Naive thymus-derived CD4-positive, alpha-beta T cell (primary cell): ENCODE data around the gene MPZL2. TPM values are rescaled to one million over a fixed set of nuclear protein-coding genes. Genes with fewer than 3 reads are reported as not detected.
"Not testable (repeated sequence)": the region's sequence is repeated elsewhere in the genome, so short reads cannot be mapped to it uniquely, and the experiment has no call there.

Experiments
- ATAC-seq: fragments of 150-1000 bp; cut with Tn5 transposase; 2 replicates; pipeline ENCODE4 v1.10.0; 2021; ENCODE audit warnings: mild to moderate bottlenecking, moderate library complexity
- CTCF ChIA-PET: fragments of 350-600 bp; sonication (Branson Sonifier 250); formaldehyde crosslinking; loops from one replicate; lab custom pipeline; 2021; ENCODE audit warnings: antibody characterized with exemption; lab: Charles Lee
- POLR2A ChIA-PET: fragments of 350-600 bp; sonication (Branson Sonifier 250); formaldehyde crosslinking; loops from one replicate; lab custom pipeline; 2021; ENCODE audit warnings: antibody characterized with exemption, inconsistent platforms; lab: Charles Lee
- DNase-seq, 9 donors: peaks; one replicate each; pipeline versions ENCODE4 v3.0.0 to v3.0.0-alpha.2; 2020 to 2022; ENCODE audit warnings: mixed read lengths in 1 of 9
- H3K27ac ChIP-seq: one replicate; pipeline ENCODE4 v1.7.0; 2013; ENCODE audit warnings: mild to moderate bottlenecking, low read depth, low read length, moderate library complexity
- H3K27me3 ChIP-seq, 2 donors: one replicate each; pipeline ENCODE4 v1.7.0; 2013; ENCODE audit warnings: low read length in 2 of 2, mild to moderate bottlenecking in 2 of 2, moderate library complexity in 2 of 2; ENCODE audit not compliant: control insufficient read depth in 2 of 2, insufficient read depth in 2 of 2
- H3K36me3 ChIP-seq, 3 experiments: 1 replicate in 2 of 3; 2 replicates in 1 of 3; pipeline ENCODE4 v1.7.0; 2013; ENCODE audit warnings: low read length in 3 of 3, mild to moderate bottlenecking in 3 of 3, moderate library complexity in 1 of 3; ENCODE audit not compliant: insufficient read depth in 3 of 3, control insufficient read depth in 2 of 3
- H3K4me1 ChIP-seq, 2 donors: one replicate each; pipeline ENCODE4 v1.7.0; 2013; ENCODE audit warnings: low read length in 2 of 2, mild to moderate bottlenecking in 2 of 2, moderate library complexity in 1 of 2; ENCODE audit not compliant: control insufficient read depth in 2 of 2, insufficient read depth in 2 of 2
- H3K4me3 ChIP-seq: 2 replicates; pipeline ENCODE4 v1.7.0; 2013; ENCODE audit warnings: mild to moderate bottlenecking, low read length
- H3K9me3 ChIP-seq, 3 experiments: 1 replicate in 2 of 3; 2 replicates in 1 of 3; pipeline ENCODE4 v1.7.0; 2013; ENCODE audit warnings: low read length in 3 of 3; ENCODE audit not compliant: control insufficient read depth in 2 of 3
- H3K27ac Mint-ChIP-seq, 9 donors: one replicate each; pipeline ENCODE4 v1.8.0; 2020 to 2022; ENCODE audit warnings: mixed read lengths in 9 of 9, mild to moderate bottlenecking in 8 of 9, moderate library complexity in 5 of 9, inconsistent platforms in 2 of 9
- H3K27me3 Mint-ChIP-seq, 5 donors: one replicate each; pipeline ENCODE4 v1.8.0; 2021 to 2022; ENCODE audit warnings: mixed read lengths in 5 of 5, mild to moderate bottlenecking in 1 of 5
- H3K36me3 Mint-ChIP-seq, 5 donors: one replicate each; pipeline ENCODE4 v1.8.0; 2020 to 2022; ENCODE audit warnings: mixed read lengths in 5 of 5, mild to moderate bottlenecking in 3 of 5, inconsistent platforms in 1 of 5
- H3K4me1 Mint-ChIP-seq, 7 donors: one replicate each; pipeline ENCODE4 v1.8.0; 2020 to 2022; ENCODE audit warnings: mixed read lengths in 7 of 7, mild to moderate bottlenecking in 3 of 7, inconsistent platforms in 1 of 7
- H3K4me3 Mint-ChIP-seq, 10 donors: one replicate each; pipeline ENCODE4 v1.8.0; 2020 to 2022; ENCODE audit warnings: mild to moderate bottlenecking in 10 of 10, mixed read lengths in 10 of 10, moderate library complexity in 6 of 10, inconsistent platforms in 2 of 10
- H3K9me3 Mint-ChIP-seq, 11 donors: one replicate each; pipeline ENCODE4 v1.8.0; 2020 to 2022; ENCODE audit warnings: mixed read lengths in 11 of 11, mild to moderate bottlenecking in 4 of 11, inconsistent platforms in 1 of 11, moderate library complexity in 1 of 11
- intact Hi-C, 2 donors: fragments of 100-400 bp; cut with micrococcal nuclease; formaldehyde crosslinking; loops; one replicate each; pipeline ENCODE4 v1.15.1; 2023
- polyA plus RNA-seq, 2 donors: library from polyadenylated mRNA; unstranded; fragments of 300-500 nt; fragmentation: Illumina TruSeq; gene quantifications; one replicate each; pipeline ENCODE4 v1.2.3, GENCODE V29; 2021
- total RNA-seq, 6 experiments: library from RNA in 5 of 6; stranded (reverse) in 5 of 6; gene quantifications; 1 replicate in 5 of 6; 2 replicates in 1 of 6; pipeline ENCODE4 v1.2.3 and lab custom pipeline; 2021 to 2026

Gene MPZL2
- total and polyA plus RNA-seq, 7 experiments from 2014 or later: 0.69 to 5.9 (median 1.5) TPM

GRCh38 chr11:118310271-118310670 is 46.2 kb upstream of the MPZL2 start:
- no peak for DNase-seq
- Mint-ChIP-seq H3K27ac (peak overlapping the region; percentile 26 to 100 (median 90)), H3K36me3 (peaks cover 24 to 76% (median 67%) of the 10 kb centered on the region in 5 donors), H3K9me3 (peaks cover 0 to 3% (median 0%) of the 10 kb centered on the region in 11 donors), H3K4me3 (peak overlapping the region in 9 of 10 donors; percentile 6 to 95 (median 55)), H3K27me3 (no peaks in the 10 kb centered on the region), H3K4me1 (peaks cover 57 to 91% (median 82%) of the 10 kb centered on the region in 7 donors)
- ATAC-seq: no peak
- ChIA-PET CTCF (interaction anchor here (0.6 to 2.9 kb wide), 3 partner anchors 12 to 17 kb away, joined by 4 to 22 read pairs (median 9); no protein-coding TSS in a partner anchor), POLR2A (interaction anchor here (0.6 to 5.0 kb wide), 3 partner anchors 10 to 68 kb away, joined by 3 to 31 read pairs (median 8); no protein-coding TSS in a partner anchor)
- no peaks in the 10 kb centered on the region for H3K27me3 ChIP-seq
- H3K36me3 ChIP-seq: peaks cover 37 to 56% (median 42%) of the 10 kb centered on the region in 3 experiments
- intact Hi-C loops: no loop called here
- no peak overlapping the region for H3K4me3 ChIP-seq
- peak overlapping the region; percentile 46 for H3K27ac ChIP-seq
- no peaks in the 10 kb centered on the region for H3K9me3 ChIP-seq
- peaks cover 48 to 76% of the 10 kb centered on the region in 2 donors for H3K4me1 ChIP-seq

DNA sequence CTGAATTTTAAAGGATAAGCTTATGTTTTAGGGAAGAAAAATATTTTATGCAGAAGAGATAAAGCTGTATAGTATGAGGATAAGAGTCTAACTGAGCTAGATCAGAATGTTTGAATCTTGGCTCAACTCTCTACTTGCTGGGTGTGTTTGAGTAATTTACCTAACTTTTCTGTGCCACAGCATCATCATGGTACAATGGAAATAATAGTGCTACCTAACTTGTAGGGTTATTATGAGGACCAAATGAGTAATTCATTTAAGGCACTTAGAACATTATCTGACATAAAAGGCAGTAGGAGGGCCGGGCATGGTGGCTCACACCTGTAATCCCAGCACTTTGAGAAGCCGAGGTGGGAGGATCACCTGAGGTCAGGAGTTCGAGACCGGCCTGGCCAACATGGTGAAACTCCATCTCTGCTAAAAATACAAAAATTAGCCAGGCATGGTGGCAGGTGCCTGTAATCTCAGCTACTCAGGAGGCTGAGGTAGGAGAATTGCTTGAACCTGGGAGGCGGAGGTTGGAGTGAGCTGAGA is 45.0 kb upstream of the MPZL2 start:
- H3K4me1 Mint-ChIP-seq: peaks cover 52 to 91% (median 78%) of the 10 kb centered on the region in 7 donors
- ATAC-seq, H3K27me3 ChIP-seq, H3K27me3 Mint-ChIP-seq, intact Hi-C loops, H3K9me3 ChIP-seq, H3K9me3 Mint-ChIP-seq: not testable (repeated sequence)
- Histone ChIP-seq H3K4me1 (peaks cover 50 to 70% of the 10 kb centered on the region in 2 donors), H3K36me3 (peaks cover 33 to 45% (median 37%) of the 10 kb centered on the region in 3 experiments), H3K27ac (peak overlapping the region; percentile 92), H3K4me3 (peak overlapping the region; percentile 59)
- H3K36me3 Mint-ChIP-seq: peaks cover 25 to 73% (median 65%) of the 10 kb centered on the region in 5 donors
- H3K27ac Mint-ChIP-seq: peak overlapping the region; percentile 56 to 100 (median 99)
- ChIA-PET POLR2A (interaction anchor here (0.6 to 5.0 kb wide), 8 partner anchors 9 to 263 kb away, joined by 3 to 31 read pairs (median 3); partner anchors contain the start of genes ARCN1 and JAML), CTCF (interaction anchor here (0.7 to 2.9 kb wide), 10 partner anchors 11 to 754 kb away, joined by 3 to 22 read pairs (median 3); partner anchors contain the start of genes CD3D and CD3G)
- H3K4me3 Mint-ChIP-seq: peak overlapping the region; percentile 83 to 100 (median 99)
- peak in 1 of 9 donors; percentile 36 for DNase-seq

DNA sequence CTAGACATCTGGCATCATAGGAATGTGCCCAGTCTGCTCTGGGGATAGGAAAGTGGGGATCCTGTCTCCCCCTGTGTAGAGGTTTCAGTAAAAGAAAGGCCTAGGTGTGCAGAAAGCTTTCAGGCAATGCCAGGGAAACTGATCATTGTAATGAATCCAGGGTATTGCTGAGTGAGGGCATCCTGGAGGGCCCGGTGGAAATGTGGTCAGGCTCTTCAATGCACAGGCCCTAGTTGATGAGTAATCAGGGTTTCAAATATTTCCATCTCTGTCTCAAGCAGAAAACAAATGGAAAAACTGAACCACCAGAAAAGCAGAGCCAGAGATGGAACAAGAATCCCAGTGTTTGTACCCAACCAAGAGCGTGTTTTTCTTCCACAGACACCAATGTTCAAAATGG is 42.5 kb upstream of the MPZL2 start:
- Histone ChIP-seq H3K27ac (peak overlapping the region; percentile 92), H3K4me3 (peak overlapping the region; percentile 59), H3K27me3 (no peaks in the 10 kb centered on the region), H3K4me1 (peaks cover 49 to 70% of the 10 kb centered on the region in 2 donors), H3K9me3 (no peaks in the 10 kb centered on the region), H3K36me3 (peaks cover 8 to 22% (median 15%) of the 10 kb centered on the region in 3 experiments)
- DNase-seq: peak in 2 of 9 donors; percentile 53 to 68
- intact Hi-C loops: no loop called here
- peaks cover 58 to 93% (median 79%) of the 10 kb centered on the region in 7 donors for H3K4me1 Mint-ChIP-seq
- peak overlapping the region; percentile 83 to 100 (median 99) for H3K4me3 Mint-ChIP-seq
- no peaks in the 10 kb centered on the region for H3K27me3 Mint-ChIP-seq
- CTCF ChIA-PET: interaction anchor here (0.9 to 8.6 kb wide), 6 partner anchors 13 to 108 kb away, joined by 3 to 90 read pairs (median 6); partner anchors contain the start of genes CD3D and CD3G
- H3K36me3 Mint-ChIP-seq: peaks cover 10 to 59% (median 44%) of the 10 kb centered on the region in 5 donors
- H3K9me3 Mint-ChIP-seq: peaks cover 0 to 3% (median 0%) of the 10 kb centered on the region in 11 donors
- POLR2A ChIA-PET: interaction anchor here (0.6 to 4.4 kb wide), 7 partner anchors 11 to 353 kb away, joined by 3 to 36 read pairs (median 9); partner anchors contain the start of genes JAML and UBE4A
- ATAC-seq: no peak
- peak overlapping the region; percentile 86 to 100 (median 99) for H3K27ac Mint-ChIP-seq

- H3K4me1 Mint-ChIP-seq: peaks cover 54 to 93% (median 79%) of the 10 kb centered on the region in 7 donors
- ChIA-PET CTCF (interaction anchor here (0.9 to 8.6 kb wide), 10 partner anchors 10 to 107 kb away, joined by 3 to 90 read pairs (median 6); partner anchors contain the start of genes CD3D, CD3G, JAML and UBE4A), POLR2A (interaction anchor here (0.7 to 4.4 kb wide), 14 partner anchors 10 to 692 kb away, joined by 3 to 36 read pairs (median 4); partner anchors contain the start of genes CENATAC, JAML, KMT2A and UBE4A)
- no peaks in the 10 kb centered on the region for H3K27me3 Mint-ChIP-seq
- peak overlapping the region; percentile 88 for H3K4me3 ChIP-seq
- H3K36me3 ChIP-seq: peaks cover 8 to 13% (median 8%) of the 10 kb centered on the region in 3 experiments
- H3K4me1 ChIP-seq: peaks cover 41 to 68% of the 10 kb centered on the region in 2 donors
- ATAC-seq (peak; percentile 72), DNase-seq (peak in 7 of 9 donors; percentile 55 to 82 (median 77))
- peak overlapping the region; percentile 95 to 100 (median 99) for H3K4me3 Mint-ChIP-seq
- peak overlapping the region; percentile 97 to 100 (median 100) for H3K27ac Mint-ChIP-seq
- H3K27ac ChIP-seq: peak overlapping the region; percentile 92
- intact Hi-C loops: loop anchor here (1.0 to 2.0 kb wide), 8 partner anchors 33 to 225 kb away; partner anchors contain the start of genes KMT2A (in 2 of the 2), CD3D (in 1 of the 2), CD3G (in 1 of the 2) and MPZL3 (in 1 of the 2)
- H3K9me3 ChIP-seq: no peaks in the 10 kb centered on the region
- no peaks in the 10 kb centered on the region for H3K27me3 ChIP-seq
- peaks cover 10 to 53% (median 43%) of the 10 kb centered on the region in 5 donors for H3K36me3 Mint-ChIP-seq
- H3K9me3 Mint-ChIP-seq: peaks cover 0 to 3% (median 0%) of the 10 kb centered on the region in 11 donors
Measured at GRCh38 chr11:118305726-118306125, 41.6 kb upstream of the MPZL2 start.

DNA sequence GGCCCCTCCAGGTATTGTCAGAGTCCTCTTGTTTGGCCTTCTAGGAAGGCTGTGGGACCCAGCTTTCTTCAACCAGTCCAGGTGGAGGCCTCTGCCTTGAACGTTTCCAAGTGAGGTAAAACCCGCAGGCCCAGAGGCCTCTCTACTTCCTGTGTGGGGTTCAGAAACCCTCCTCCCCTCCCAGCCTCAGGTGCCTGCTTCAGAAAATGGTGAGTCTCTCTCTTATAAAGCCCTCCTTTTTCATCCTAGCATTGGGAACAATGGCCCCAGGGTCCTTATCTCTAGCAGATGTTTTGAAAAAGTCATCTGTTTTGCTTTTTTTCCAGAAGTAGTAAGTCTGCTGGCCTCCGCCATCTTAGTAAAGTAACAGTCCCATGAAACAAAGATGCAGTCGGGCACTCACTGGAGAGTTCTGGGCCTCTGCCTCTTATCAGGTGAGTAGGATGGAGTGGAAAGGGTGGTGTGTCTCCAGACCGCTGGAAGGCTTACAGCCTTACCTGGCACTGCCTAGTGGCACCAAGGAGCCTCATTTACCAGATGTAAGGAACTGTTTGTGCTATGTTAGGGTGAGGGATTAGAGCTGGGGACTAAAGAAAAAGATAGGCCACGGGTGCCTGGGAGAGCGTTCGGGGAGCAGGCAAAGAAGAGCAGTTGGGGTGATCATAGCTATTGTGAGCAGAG is 40.6 kb upstream of the MPZL2 start, which contains the start of gene CD3E:
TSS of gene CD3E (plus strand) at position 163 of the 681 bp plus-strand sequence. CDS start at position 386, 223 bp downstream.
- POLR2A ChIA-PET: interaction anchor here (0.6 to 4.4 kb wide), 21 partner anchors 9 to 693 kb away, joined by 3 to 36 read pairs (median 4); partner anchors contain the start of genes CENATAC, JAML, KMT2A and MPZL2
- H3K4me1 Mint-ChIP-seq: peaks cover 54 to 91% (median 78%) of the 10 kb centered on the region in 7 donors
- H3K27ac Mint-ChIP-seq: peak within 1 kb of the TSS; percentile 97 to 100 (median 100)
- H3K4me3 Mint-ChIP-seq: peak within 1 kb of the TSS; percentile 95 to 100 (median 99)
- peak; percentile 31 to 83 (median 79) for DNase-seq
- H3K4me3 ChIP-seq: peak within 1 kb of the TSS; percentile 88
- no peaks in the 10 kb centered on the region for H3K9me3 Mint-ChIP-seq
- H3K9me3 ChIP-seq: no peaks in the 10 kb centered on the region
- intact Hi-C loops: loop anchor here (1.0 to 5.0 kb wide), 11 partner anchors 8 to 263 kb away; partner anchors contain the start of genes KMT2A (in 2 of the 2), UBE4A (in 2 of the 2), CD3D (in 1 of the 2) and CD3G (in 1 of the 2)
- H3K36me3 Mint-ChIP-seq: peaks cover 10 to 45% (median 36%) of the 10 kb centered on the region in 5 donors
- H3K36me3 ChIP-seq: peaks cover 8% of the 10 kb centered on the region in 3 experiments
- H3K27me3 ChIP-seq: no peaks in the 10 kb centered on the region
- H3K27ac ChIP-seq: peak within 1 kb of the TSS; percentile 92
- ATAC-seq: peak; percentile 83
- H3K27me3 Mint-ChIP-seq: no peaks in the 10 kb centered on the region
- CTCF ChIA-PET: interaction anchor here (0.6 to 8.6 kb wide), 10 partner anchors 9 to 106 kb away, joined by 3 to 90 read pairs (median 8); partner anchors contain the start of genes CD3D, CD3G, JAML and UBE4A
- H3K4me1 ChIP-seq: peaks cover 41 to 62% of the 10 kb centered on the region in 2 donors
